Glutamatergic neuron (in vitro differentiated cells): ENCODE results near the gene C14orf180. TPM values are rescaled to one million over a fixed set of nuclear protein-coding genes. Genes with fewer than 3 reads are reported as not detected.
"Not testable (repeated sequence)": the region's sequence is repeated elsewhere in the genome, so short reads cannot be mapped to it uniquely, and the experiment has no call there.

ENCODE experiments used
- DNase-seq: peaks from one replicate; pipeline ENCODE4 v3.0.0; 2022
- H3K27ac Mint-ChIP-seq: one replicate; pipeline ENCODE4 v1.8.0; 2020; ENCODE audit warnings: mild to moderate bottlenecking, mixed read lengths, inconsistent platforms; ENCODE audit not compliant: unreplicated experiment
- H3K27me3 Mint-ChIP-seq: one replicate; pipeline ENCODE4 v1.8.0; 2020; ENCODE audit warnings: mild to moderate bottlenecking, moderate library complexity, mixed read lengths, inconsistent platforms; ENCODE audit not compliant: unreplicated experiment
- H3K36me3 Mint-ChIP-seq: one replicate; pipeline ENCODE4 v1.8.0; 2020; ENCODE audit warnings: mild to moderate bottlenecking, mixed read lengths, inconsistent platforms; ENCODE audit not compliant: unreplicated experiment
- H3K4me1 Mint-ChIP-seq: one replicate; pipeline ENCODE4 v1.8.0; 2020; ENCODE audit warnings: mild to moderate bottlenecking, low read depth, mixed read lengths, inconsistent platforms; ENCODE audit not compliant: unreplicated experiment
- H3K4me3 Mint-ChIP-seq: one replicate; pipeline ENCODE4 v1.8.0; 2020; ENCODE audit warnings: mild to moderate bottlenecking, mixed read lengths, inconsistent platforms; ENCODE audit not compliant: unreplicated experiment
- H3K9me3 Mint-ChIP-seq: one replicate; pipeline ENCODE4 v1.8.0; 2020; ENCODE audit warnings: mild to moderate bottlenecking, moderate library complexity, mixed read lengths, inconsistent platforms; ENCODE audit not compliant: unreplicated experiment
- CTCF ChIP-seq: fragments of 200-600 bp; sonication (generic); IDR thresholded peaks from one replicate; pipeline ENCODE4 v1.5.0; 2021; ENCODE audit not compliant: partially characterized antibody, unreplicated experiment
- total RNA-seq: library from RNA; stranded (reverse); fragmentation: NEBNext Ultra II Directional; extraction: Animal tissue kit (Norgen Biotek cat#: 25700); gene quantifications from one replicate; pipeline ENCODE4 v1.2.1, GENCODE V29; 2021; ENCODE audit not compliant: unreplicated experiment

The C14orf180 gene
- total RNA-seq, 1 donor from 2014 or later = not detected

GRCh38 chr14:104634138-104634760 is 54.7 kb downstream of the C14orf180 start:
- H3K4me1 Mint-ChIP-seq = peaks cover 2% of the 10 kb centered on the region
- no peak overlapping the region for H3K4me3 Mint-ChIP-seq
- H3K9me3 Mint-ChIP-seq = peaks cover 6% of the 10 kb centered on the region
- no peak for TF ChIP-seq CTCF
- no peaks in the 10 kb centered on the region for H3K27me3 Mint-ChIP-seq
- no peak overlapping the region for H3K27ac Mint-ChIP-seq
- DNase-seq = no peak
- no peaks in the 10 kb centered on the region for H3K36me3 Mint-ChIP-seq

GRCh38 chr14:104634886-104635570 is 55.5 kb downstream of the C14orf180 start:
- no peak overlapping the region for H3K4me3 Mint-ChIP-seq
- no peak for DNase-seq

GRCh38 chr14:104635717-104636116 is 56.2 kb downstream of the C14orf180 start:
- no peak for TF ChIP-seq CTCF
- DNase-seq = no peak
- Mint-ChIP-seq H3K4me1 (peaks cover 2% of the 10 kb centered on the region), H3K36me3 (no peaks in the 10 kb centered on the region), H3K27me3 (peaks cover 2% of the 10 kb centered on the region), H3K4me3 (no peak overlapping the region), H3K9me3 (peaks cover 5% of the 10 kb centered on the region), H3K27ac (no peak overlapping the region)

More at GRCh38 chr14:104634886-104635570, 55.5 kb downstream of the C14orf180 start:
- H3K4me1 Mint-ChIP-seq = peaks cover 2% of the 10 kb centered on the region
- H3K36me3 Mint-ChIP-seq = no peaks in the 10 kb centered on the region
- TF ChIP-seq CTCF = no peak
- H3K27ac Mint-ChIP-seq = no peak overlapping the region
- H3K27me3 Mint-ChIP-seq = peaks cover 2% of the 10 kb centered on the region
- H3K9me3 Mint-ChIP-seq = peaks cover 5% of the 10 kb centered on the region

GRCh38 chr14:104636131-104636530 is 56.6 kb downstream of the C14orf180 start:
- DNase-seq = no peak
- peaks cover 5% of the 10 kb centered on the region for H3K9me3 Mint-ChIP-seq
- no peak overlapping the region for H3K27ac Mint-ChIP-seq
- H3K36me3 Mint-ChIP-seq = no peaks in the 10 kb centered on the region
- H3K4me3 Mint-ChIP-seq = no peak overlapping the region
- TF ChIP-seq CTCF = no peak
- peaks cover 2% of the 10 kb centered on the region for H3K4me1 Mint-ChIP-seq
- H3K27me3 Mint-ChIP-seq = peaks cover 2% of the 10 kb centered on the region

- not testable (repeated sequence) for DNase-seq, H3K9me3 Mint-ChIP-seq, H3K4me1 Mint-ChIP-seq, H3K27me3 Mint-ChIP-seq, H3K4me3 Mint-ChIP-seq, H3K36me3 Mint-ChIP-seq, H3K27ac Mint-ChIP-seq
Observed at GRCh38 chr14:104636846-104637545, 57.4 kb downstream of the C14orf180 start.
